ENCODE measurements around the gene UHRF1.

- TF ChIP-seq CTCF (IDR thresholded peaks at IDR 0.05) (no peak), POLR2A (IDR thresholded peaks at IDR 0.05) (no peak)
Measured at GRCh38 chr19:4970558-4971423, 61.5 kb downstream of the UHRF1 start.
